Endothelial cell of umbilical vein (primary cell): ENCODE measurements around the gene MDP1.

Source experiments
- JUN ChIP-seq: IDR thresholded peaks from 2 replicates; pipeline ENCODE4 v1.6.1; 2011; ENCODE audit warnings: borderline replicate concordance, low read depth; ENCODE audit not compliant: insufficient read length, insufficient read depth
- POLR2A ChIP-seq: IDR thresholded peaks from 2 replicates; pipeline ENCODE4 v1.6.1; 2012; ENCODE audit warnings: low read depth, mild to moderate bottlenecking, control low read depth, low read length
- POLR2AphosphoS5 ChIP-seq: IDR thresholded peaks from 2 replicates; pipeline ENCODE4 v1.6.1; 2012; ENCODE audit warnings: low read depth, mild to moderate bottlenecking, control low read depth, low read length, moderate library complexity; ENCODE audit not compliant: insufficient read depth
- TF ChIP-seq, protein P1 (sequence below), 2 donors: IDR thresholded peaks; 1 replicate in 1 of 2; 2 replicates in 1 of 2; pipeline ENCODE4 v1.5.1; 2011; ENCODE audit warnings: low read length in 2 of 2, mild to moderate bottlenecking in 2 of 2, moderate library complexity in 2 of 2, control low read depth in 1 of 2, inconsistent platforms in 1 of 2, low read depth in 1 of 2; ENCODE audit not compliant: insufficient read depth in 1 of 2; ENCODE audit errors: extremely low read depth in 1 of 2

- TF ChIP-seq POLR2A (no peak), POLR2AphosphoS5 (no peak), JUN (no peak)
- TF ChIP-seq, protein P1, sequence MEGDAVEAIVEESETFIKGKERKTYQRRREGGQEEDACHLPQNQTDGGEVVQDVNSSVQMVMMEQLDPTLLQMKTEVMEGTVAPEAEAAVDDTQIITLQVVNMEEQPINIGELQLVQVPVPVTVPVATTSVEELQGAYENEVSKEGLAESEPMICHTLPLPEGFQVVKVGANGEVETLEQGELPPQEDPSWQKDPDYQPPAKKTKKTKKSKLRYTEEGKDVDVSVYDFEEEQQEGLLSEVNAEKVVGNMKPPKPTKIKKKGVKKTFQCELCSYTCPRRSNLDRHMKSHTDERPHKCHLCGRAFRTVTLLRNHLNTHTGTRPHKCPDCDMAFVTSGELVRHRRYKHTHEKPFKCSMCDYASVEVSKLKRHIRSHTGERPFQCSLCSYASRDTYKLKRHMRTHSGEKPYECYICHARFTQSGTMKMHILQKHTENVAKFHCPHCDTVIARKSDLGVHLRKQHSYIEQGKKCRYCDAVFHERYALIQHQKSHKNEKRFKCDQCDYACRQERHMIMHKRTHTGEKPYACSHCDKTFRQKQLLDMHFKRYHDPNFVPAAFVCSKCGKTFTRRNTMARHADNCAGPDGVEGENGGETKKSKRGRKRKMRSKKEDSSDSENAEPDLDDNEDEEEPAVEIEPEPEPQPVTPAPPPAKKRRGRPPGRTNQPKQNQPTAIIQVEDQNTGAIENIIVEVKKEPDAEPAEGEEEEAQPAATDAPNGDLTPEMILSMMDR (IDR thresholded peaks at IDR 0.05; ENCODE audit: extremely low read depth in 1 of 2, insufficient read depth in 1 of 2, low read depth in 1 of 2, low read length in 2 of 2): no peak
Measured at GRCh38 chr14:24181371-24182077, 34.3 kb downstream of the MDP1 start.
